Testis (tissue), 3 donors: Measurements from ENCODE around the gene KRTAP2-4. TPM values are rescaled to one million over a fixed set of nuclear protein-coding genes. Genes with fewer than 3 reads are reported as not detected.
"Not testable (repeated sequence)": the region's sequence is repeated elsewhere in the genome, so short reads cannot be mapped to it uniquely, and the experiment has no call there.

Source experiments
- DNase-seq: peaks from one replicate; pipeline ENCODE4 v3.0.0-alpha.2; 2019
- H3K27ac ChIP-seq, 2 donors: fragments of 200-600 bp; sonication (generic); one replicate each; pipeline ENCODE4 v1.5.1; 2019
- H3K27me3 ChIP-seq: fragments of 200-600 bp; sonication (generic); one replicate; pipeline ENCODE4 v1.5.1; 2019
- H3K36me3 ChIP-seq: fragments of 200-600 bp; sonication (generic); one replicate; pipeline ENCODE4 v1.5.1; 2017; ENCODE audit warnings: low read depth; ENCODE audit errors: missing control alignments
- H3K4me1 ChIP-seq: fragments of 200-600 bp; sonication (generic); one replicate; pipeline ENCODE4 v1.5.1; 2019
- H3K4me3 ChIP-seq, 2 donors: fragments of 200-600 bp; sonication (generic); one replicate each; pipeline ENCODE4 v1.5.1; 2017 to 2019
- H3K9me3 ChIP-seq: fragments of 200-600 bp; sonication (generic); one replicate; pipeline ENCODE4 v1.5.1; 2017
- POLR2A ChIP-seq: fragments of 450-650 bp; IDR thresholded peaks from one replicate; pipeline ENCODE4 v1.6.1; 2017; ENCODE audit warnings: antibody characterized with exemption, mild to moderate bottlenecking, moderate library complexity
- WGBS, 2 donors: methylation state at CpG; one replicate each; pipeline ENCODE4 v1.1.5; 2018; 5-methylcytosine and 5-hydroxymethylcytosine counted together
- intact Hi-C: fragments of 100-400 bp; cut with DNase I; formaldehyde crosslinking; loops from one replicate; pipeline ENCODE4 v1.15.1; 2023; ENCODE audit warnings: low total_unique reads
- polyA plus RNA-seq: library from polyadenylated mRNA; stranded (reverse); fragments of 350-450 nt; fragmentation: Illumina TruSeq; extraction: RNeasy Lipid Tissue Mini Kit (QIAGEN cat#74804); gene quantifications from one replicate; pipeline ENCODE4 v1.2.3, GENCODE V29; 2014; ENCODE audit warnings: low read depth, low replicate concordance; ENCODE audit not compliant: insufficient read depth
- total RNA-seq, 2 donors: library from RNA; depleted of rRNA; stranded (reverse); fragments of >200 nt; gene quantifications; one replicate each; pipeline ENCODE4 v1.2.3, GENCODE V29; 2016
- TF ChIP-seq, protein P1 (sequence below), 3 experiments: fragments of 450-650 bp in 2 of 3; fragments of 200-600 bp in 1 of 3; sonication (generic) in 1 of 3; IDR thresholded peaks; one replicate each; pipeline ENCODE4 v1.5.1; 2016 to 2019; ENCODE audit warnings: antibody characterized with exemption in 3 of 3, mild to moderate bottlenecking in 2 of 3, moderate library complexity in 1 of 3

Gene KRTAP2-4
- total and polyA plus RNA-seq, 3 donors from 2014 or later: not detected

DNA sequence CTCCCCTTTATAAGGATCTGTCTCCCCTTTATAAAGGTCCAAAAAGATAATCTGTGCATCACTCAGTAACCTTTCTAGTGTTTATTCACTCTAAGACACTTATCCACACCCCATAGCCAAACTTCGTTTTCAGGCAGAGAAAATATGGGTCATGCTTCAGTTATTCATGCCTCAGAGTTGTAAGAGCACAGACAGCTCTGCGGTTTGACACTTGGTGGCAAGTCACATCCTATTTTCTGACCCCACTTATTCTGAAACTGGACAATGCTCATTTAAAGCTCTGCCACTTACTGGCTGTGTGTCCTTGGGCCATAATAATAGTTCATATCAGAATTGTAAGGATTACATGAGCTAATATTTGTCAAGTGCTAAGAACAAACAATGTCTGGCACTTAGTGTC lies 16.6 kb downstream of the KRTAP2-4 start:
- Histone ChIP-seq H3K4me1 (no peaks in the 10 kb centered on the region), H3K27me3 (no peaks in the 10 kb centered on the region), H3K9me3 (no peaks in the 10 kb centered on the region), H3K36me3 (no peaks in the 10 kb centered on the region), H3K4me3 (no peak overlapping the region), H3K27ac (no peak overlapping the region)
- no peak for DNase-seq
- TF ChIP-seq, protein P1, sequence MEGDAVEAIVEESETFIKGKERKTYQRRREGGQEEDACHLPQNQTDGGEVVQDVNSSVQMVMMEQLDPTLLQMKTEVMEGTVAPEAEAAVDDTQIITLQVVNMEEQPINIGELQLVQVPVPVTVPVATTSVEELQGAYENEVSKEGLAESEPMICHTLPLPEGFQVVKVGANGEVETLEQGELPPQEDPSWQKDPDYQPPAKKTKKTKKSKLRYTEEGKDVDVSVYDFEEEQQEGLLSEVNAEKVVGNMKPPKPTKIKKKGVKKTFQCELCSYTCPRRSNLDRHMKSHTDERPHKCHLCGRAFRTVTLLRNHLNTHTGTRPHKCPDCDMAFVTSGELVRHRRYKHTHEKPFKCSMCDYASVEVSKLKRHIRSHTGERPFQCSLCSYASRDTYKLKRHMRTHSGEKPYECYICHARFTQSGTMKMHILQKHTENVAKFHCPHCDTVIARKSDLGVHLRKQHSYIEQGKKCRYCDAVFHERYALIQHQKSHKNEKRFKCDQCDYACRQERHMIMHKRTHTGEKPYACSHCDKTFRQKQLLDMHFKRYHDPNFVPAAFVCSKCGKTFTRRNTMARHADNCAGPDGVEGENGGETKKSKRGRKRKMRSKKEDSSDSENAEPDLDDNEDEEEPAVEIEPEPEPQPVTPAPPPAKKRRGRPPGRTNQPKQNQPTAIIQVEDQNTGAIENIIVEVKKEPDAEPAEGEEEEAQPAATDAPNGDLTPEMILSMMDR (IDR thresholded peaks at IDR 0.05): no peak
- TF ChIP-seq POLR2A: no peak
- intact Hi-C loops: no loop called here
- 53 to 71% methylated on average over 2 of the region's 2 CpGs for WGBS, 2 donors

DNA sequence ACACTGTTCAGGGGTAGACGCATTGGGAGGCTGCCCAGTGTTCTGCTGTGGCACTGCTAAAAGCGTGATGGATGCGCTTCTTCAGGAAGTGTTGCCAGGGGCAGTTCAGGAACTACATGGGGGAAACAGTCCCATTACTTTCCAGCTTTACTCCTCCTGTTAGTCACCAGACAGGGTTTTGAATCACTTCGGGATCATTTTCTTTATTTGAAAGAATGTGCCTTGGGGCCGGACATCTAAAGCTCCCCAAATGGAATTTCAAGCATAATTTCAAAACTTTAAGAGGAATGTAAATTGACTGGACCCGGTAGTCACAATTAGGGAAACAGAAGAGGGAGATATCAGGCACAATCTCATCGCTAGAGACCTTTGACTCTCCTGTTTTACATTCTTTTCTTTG lies 17.2 kb downstream of the KRTAP2-4 start:
- no peak overlapping the region for H3K4me3 ChIP-seq
- no peak for DNase-seq
- intact Hi-C loops: no loop called here
- no peak overlapping the region for H3K27ac ChIP-seq
- no peaks in the 10 kb centered on the region for H3K27me3 ChIP-seq
- no peaks in the 10 kb centered on the region for H3K4me1 ChIP-seq
- TF ChIP-seq, protein P1 (IDR thresholded peaks at IDR 0.05): no peak
- TF ChIP-seq POLR2A: no peak
- WGBS, 2 donors: 60 to 66% methylated on average over 7 of the region's 7 CpGs
- H3K9me3 ChIP-seq: no peaks in the 10 kb centered on the region
- no peaks in the 10 kb centered on the region for H3K36me3 ChIP-seq

GRCh38 chr17:41046735-41047465 lies 18.8 kb downstream of the KRTAP2-4 start, which contains the start of gene KRTAP2-1:
Gene KRTAP2-1 (minus strand): TSS chr17:41047316. CDS start chr17:41047267, 49 bp downstream.
- H3K9me3 ChIP-seq, H3K27ac ChIP-seq, H3K36me3 ChIP-seq, H3K4me1 ChIP-seq, intact Hi-C loops, H3K4me3 ChIP-seq, DNase-seq, H3K27me3 ChIP-seq: not testable (repeated sequence)
- 41 to 63% methylated on average over 7 to 11 of the region's 33 CpGs for WGBS, 2 donors

DNA sequence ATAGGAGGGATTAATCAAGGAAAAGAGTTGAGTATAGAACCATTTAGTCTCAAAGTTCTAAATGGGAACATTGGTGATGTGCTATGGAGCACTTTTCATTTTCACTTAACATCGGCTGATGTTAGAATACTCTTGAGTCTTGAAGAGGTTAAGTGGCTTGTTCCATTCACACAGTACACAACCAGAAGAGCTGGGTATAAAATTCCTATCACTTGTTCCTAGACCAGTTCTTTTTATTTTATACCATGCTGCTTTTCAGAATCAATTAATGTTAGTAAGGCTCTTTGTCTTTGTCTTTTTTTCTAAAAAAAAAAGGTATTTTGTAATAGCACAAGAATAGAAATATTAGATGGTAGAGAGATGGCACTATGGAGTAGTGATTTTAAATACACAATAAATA lies 22.7 kb downstream of the KRTAP2-4 start:
- TF ChIP-seq POLR2A: no peak
- TF ChIP-seq, protein P1 (IDR thresholded peaks at IDR 0.05): no peak
- Histone ChIP-seq H3K27ac (no peak overlapping the region), H3K4me1 (no peaks in the 10 kb centered on the region), H3K27me3 (no peaks in the 10 kb centered on the region), H3K4me3 (no peak overlapping the region), H3K9me3 (no peaks in the 10 kb centered on the region), H3K36me3 (no peaks in the 10 kb centered on the region)
- no peak for DNase-seq
- intact Hi-C loops: no loop called here
- whole genome bisulfite sequencing, 2 donors: 100% methylated on average over 1 of the region's 1 CpG

- H3K27me3 ChIP-seq, DNase-seq, H3K9me3 ChIP-seq, H3K36me3 ChIP-seq, H3K4me3 ChIP-seq, H3K27ac ChIP-seq, intact Hi-C loops, H3K4me1 ChIP-seq: not testable (repeated sequence)
- WGBS, 2 donors: 63 to 85% methylated on average over 2 to 11 of the region's 14 CpGs
These were observed 24.7 kb downstream of the KRTAP2-4 start, which contains the start of gene KRTAP1-1 for GRCh38 chr17:41040783-41041571. Gene KRTAP1-1 (minus strand): TSS chr17:41041450. CDS start chr17:41041397, 53 bp downstream.
